Glutamatergic neuron (in vitro differentiated cells): ENCODE results near the gene GP1BB. TPM values are rescaled to one million over a fixed set of nuclear protein-coding genes. Genes with fewer than 3 reads are reported as not detected.
A peak's percentile ranks its signal among the peaks of the same experiment; 100 is the strongest.

Experiments
- DNase-seq: peaks from one replicate; pipeline ENCODE4 v3.0.0; 2022
- H3K27ac Mint-ChIP-seq: one replicate; pipeline ENCODE4 v1.8.0; 2020; ENCODE audit warnings: mild to moderate bottlenecking, mixed read lengths, inconsistent platforms; ENCODE audit not compliant: unreplicated experiment
- H3K27me3 Mint-ChIP-seq: one replicate; pipeline ENCODE4 v1.8.0; 2020; ENCODE audit warnings: mild to moderate bottlenecking, moderate library complexity, mixed read lengths, inconsistent platforms; ENCODE audit not compliant: unreplicated experiment
- H3K36me3 Mint-ChIP-seq: one replicate; pipeline ENCODE4 v1.8.0; 2020; ENCODE audit warnings: mild to moderate bottlenecking, mixed read lengths, inconsistent platforms; ENCODE audit not compliant: unreplicated experiment
- H3K4me1 Mint-ChIP-seq: one replicate; pipeline ENCODE4 v1.8.0; 2020; ENCODE audit warnings: mild to moderate bottlenecking, low read depth, mixed read lengths, inconsistent platforms; ENCODE audit not compliant: unreplicated experiment
- H3K4me3 Mint-ChIP-seq: one replicate; pipeline ENCODE4 v1.8.0; 2020; ENCODE audit warnings: mild to moderate bottlenecking, mixed read lengths, inconsistent platforms; ENCODE audit not compliant: unreplicated experiment
- H3K9me3 Mint-ChIP-seq: one replicate; pipeline ENCODE4 v1.8.0; 2020; ENCODE audit warnings: mild to moderate bottlenecking, moderate library complexity, mixed read lengths, inconsistent platforms; ENCODE audit not compliant: unreplicated experiment
- total RNA-seq: library from RNA; stranded (reverse); fragmentation: NEBNext Ultra II Directional; extraction: Animal tissue kit (Norgen Biotek cat#: 25700); gene quantifications from one replicate; pipeline ENCODE4 v1.2.1, GENCODE V29; 2021; ENCODE audit not compliant: unreplicated experiment
- TF ChIP-seq, protein P1 (sequence below): fragments of 200-600 bp; sonication (generic); IDR thresholded peaks from one replicate; pipeline ENCODE4 v1.5.0; 2021; ENCODE audit not compliant: partially characterized antibody, unreplicated experiment

GP1BB gene
- total RNA-seq, 1 donor from 2014 or later, result 8.3 TPM

GRCh38 chr22:19730655-19731360 is 7.5 kb downstream of the GP1BB start:
- peaks cover 6% of the 10 kb centered on the region for H3K4me1 Mint-ChIP-seq
- DNase-seq, result peak; percentile 93
- peaks cover 31% of the 10 kb centered on the region for H3K27me3 Mint-ChIP-seq
- TF ChIP-seq, protein P1, sequence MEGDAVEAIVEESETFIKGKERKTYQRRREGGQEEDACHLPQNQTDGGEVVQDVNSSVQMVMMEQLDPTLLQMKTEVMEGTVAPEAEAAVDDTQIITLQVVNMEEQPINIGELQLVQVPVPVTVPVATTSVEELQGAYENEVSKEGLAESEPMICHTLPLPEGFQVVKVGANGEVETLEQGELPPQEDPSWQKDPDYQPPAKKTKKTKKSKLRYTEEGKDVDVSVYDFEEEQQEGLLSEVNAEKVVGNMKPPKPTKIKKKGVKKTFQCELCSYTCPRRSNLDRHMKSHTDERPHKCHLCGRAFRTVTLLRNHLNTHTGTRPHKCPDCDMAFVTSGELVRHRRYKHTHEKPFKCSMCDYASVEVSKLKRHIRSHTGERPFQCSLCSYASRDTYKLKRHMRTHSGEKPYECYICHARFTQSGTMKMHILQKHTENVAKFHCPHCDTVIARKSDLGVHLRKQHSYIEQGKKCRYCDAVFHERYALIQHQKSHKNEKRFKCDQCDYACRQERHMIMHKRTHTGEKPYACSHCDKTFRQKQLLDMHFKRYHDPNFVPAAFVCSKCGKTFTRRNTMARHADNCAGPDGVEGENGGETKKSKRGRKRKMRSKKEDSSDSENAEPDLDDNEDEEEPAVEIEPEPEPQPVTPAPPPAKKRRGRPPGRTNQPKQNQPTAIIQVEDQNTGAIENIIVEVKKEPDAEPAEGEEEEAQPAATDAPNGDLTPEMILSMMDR, result peak; percentile 95
- H3K4me3 Mint-ChIP-seq, result peak overlapping the region; percentile 72
- H3K27ac Mint-ChIP-seq, result no peak overlapping the region
- H3K36me3 Mint-ChIP-seq, result no peaks in the 10 kb centered on the region
- H3K9me3 Mint-ChIP-seq, result peaks cover 13% of the 10 kb centered on the region

- Mint-ChIP-seq H3K27me3 (peaks cover 27% of the 10 kb centered on the region), H3K27ac (no peak overlapping the region), H3K4me3 (no peak overlapping the region), H3K36me3 (no peaks in the 10 kb centered on the region), H3K9me3 (peaks cover 11% of the 10 kb centered on the region), H3K4me1 (peaks cover 6% of the 10 kb centered on the region)
- DNase-seq, result no peak
- TF ChIP-seq, protein P1, result no peak
Observed at GRCh38 chr22:19731361-19732135, 8.2 kb downstream of the GP1BB start.

DNA sequence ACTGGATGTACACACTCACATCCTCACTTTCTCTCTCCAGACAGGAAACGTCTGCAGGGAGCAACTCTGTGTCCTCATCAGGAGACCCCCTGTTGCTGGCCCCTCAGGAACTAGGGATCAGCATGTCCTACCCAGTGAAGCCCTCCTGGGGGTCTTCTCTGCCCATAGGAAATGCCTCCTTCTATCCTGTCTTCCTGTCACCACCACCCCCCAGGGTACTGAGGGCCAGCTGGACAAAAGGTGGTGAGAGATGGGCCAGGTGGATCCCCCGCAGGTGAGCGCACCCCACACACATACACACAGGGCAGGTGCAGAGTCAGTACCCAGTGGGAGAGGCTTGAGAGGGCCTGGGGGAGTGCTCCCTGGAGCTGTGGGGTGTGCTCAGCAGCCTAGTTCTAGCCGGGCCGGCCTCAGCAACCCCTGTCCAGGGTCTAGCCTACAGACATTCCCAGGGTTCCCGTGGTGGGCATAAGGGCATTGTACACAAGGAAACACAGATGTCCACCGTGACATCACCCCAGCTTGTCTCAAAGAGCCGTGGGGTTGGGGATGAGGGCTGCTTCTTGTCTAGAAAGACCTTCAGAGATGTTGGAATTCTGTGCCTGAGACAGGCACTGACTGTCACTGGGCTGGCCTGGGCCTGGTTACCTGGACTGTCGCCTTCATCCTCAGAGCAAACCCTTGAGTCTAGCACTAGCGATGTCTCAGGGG is 9.2 kb downstream of the GP1BB start:
- Mint-ChIP-seq H3K36me3 (no peaks in the 10 kb centered on the region), H3K4me1 (peaks cover 6% of the 10 kb centered on the region), H3K27me3 (peaks cover 18% of the 10 kb centered on the region), H3K27ac (no peak overlapping the region), H3K9me3 (peaks cover 8% of the 10 kb centered on the region), H3K4me3 (no peak overlapping the region)
- TF ChIP-seq, protein P1, result no peak
- DNase-seq, result no peak

DNA sequence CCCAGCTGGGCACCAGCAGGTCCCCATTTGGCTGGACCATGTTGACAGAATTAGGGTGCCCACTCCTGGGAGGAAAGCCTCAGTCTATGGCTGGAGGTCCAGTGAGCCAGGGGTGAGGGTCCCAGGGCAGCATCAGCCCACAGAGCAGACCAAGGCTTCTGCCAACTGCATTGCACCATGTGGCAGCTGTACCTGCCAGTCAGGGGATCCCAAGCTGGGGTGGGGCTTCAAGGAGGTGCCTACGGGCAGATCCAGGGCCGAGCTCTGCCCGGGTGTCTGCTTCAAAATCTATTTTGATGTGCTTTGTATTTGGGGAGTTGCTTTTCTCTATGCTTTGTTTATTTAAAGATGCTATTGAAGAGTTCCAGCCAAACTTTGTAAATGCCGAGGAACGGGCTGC is 10.4 kb downstream of the GP1BB start:
- no peak overlapping the region for H3K27ac Mint-ChIP-seq
- no peaks in the 10 kb centered on the region for H3K36me3 Mint-ChIP-seq
- H3K9me3 Mint-ChIP-seq, result peaks cover 2% of the 10 kb centered on the region
- H3K4me1 Mint-ChIP-seq, result peaks cover 3% of the 10 kb centered on the region
- TF ChIP-seq, protein P1, result no peak
- H3K27me3 Mint-ChIP-seq, result peaks cover 11% of the 10 kb centered on the region
- DNase-seq, result no peak
- no peak overlapping the region for H3K4me3 Mint-ChIP-seq
